Endothelial cell of umbilical vein (primary cell): ENCODE data around the gene XRRA1. TPM values are rescaled to one million over a fixed set of nuclear protein-coding genes. Genes with fewer than 3 reads are reported as not detected.

Source experiments
- BruUV-seq: library from RNA; stranded (reverse); fragments of 400-500 nt; replicated peaks from 2 replicates; lab custom pipeline; 2021; lab: Mats Ljungman, UMichigan
- CTCF ChIA-PET: fragments of 300-600, 350-600 bp; sonication (Branson Sonifier 250); formaldehyde crosslinking; loops from one replicate; lab custom pipeline; 2021; ENCODE audit warnings: antibody characterized with exemption, inconsistent platforms; lab: Charles Lee
- POLR2A ChIA-PET: fragments of 300-600, 350-600 bp; sonication (Branson Sonifier 250); formaldehyde crosslinking; loops from one replicate; lab custom pipeline; 2021; ENCODE audit warnings: antibody characterized with exemption, inconsistent platforms; lab: Charles Lee
- DNase-seq: peaks from one replicate; pipeline ENCODE4 v3.0.0-alpha.2; 2011; ENCODE audit warnings: low read depth, low spot score
- FAIRE-seq: peaks from 2 replicates; lab custom pipeline; 2011; peaks lifted over from hg19 to GRCh38; lab: Jason Lieb, UNC
- H2AFZ ChIP-seq: 2 replicates; pipeline ENCODE4 v1.6.0; 2012; ENCODE audit warnings: low read depth, low read length, control low read depth, inconsistent platforms
- H3K27ac ChIP-seq: 2 replicates; pipeline ENCODE4 v1.5.1; 2011; ENCODE audit warnings: low read depth, mild to moderate bottlenecking, control low read depth, low read length, moderate library complexity; ENCODE audit not compliant: insufficient read depth
- H3K27me3 ChIP-seq, 2 experiments: 2 replicates each; pipeline versions ENCODE4 v1.6.0 to v1.6.1; 2011; ENCODE audit warnings: low read length in 2 of 2, mixed read lengths in 1 of 2; ENCODE audit not compliant: control insufficient read depth in 2 of 2, insufficient read depth in 2 of 2
- H3K36me3 ChIP-seq, 2 experiments: 2 replicates in 1 of 2; 3 replicates in 1 of 2; pipeline ENCODE4 v1.5.1; 2011; ENCODE audit warnings: low read length in 2 of 2, mild to moderate bottlenecking in 1 of 2, moderate library complexity in 1 of 2; ENCODE audit not compliant: control insufficient read depth in 2 of 2, insufficient read depth in 2 of 2; ENCODE audit errors: extremely low read depth in 1 of 2
- H3K4me1 ChIP-seq: 3 replicates; pipeline ENCODE4 v1.5.1; 2011; ENCODE audit warnings: mild to moderate bottlenecking, low read length; ENCODE audit not compliant: control insufficient read depth, insufficient read depth; ENCODE audit errors: extremely low read depth
- H3K4me2 ChIP-seq: 2 replicates; pipeline ENCODE4 v1.6.1; 2011; ENCODE audit warnings: low read length, control low read depth, mixed read lengths; ENCODE audit not compliant: insufficient read depth
- H3K4me3 ChIP-seq, 3 experiments: fragments of 200-600 bp in 1 of 3; sonication (generic), shearing (Covaris generic) in 1 of 3; replicated peaks in 1 of 3; 2 replicates each; pipeline ENCODE4 v1.5.1; 2011 to 2016; ENCODE audit warnings: control low read depth in 3 of 3, low read length in 3 of 3, mild to moderate bottlenecking in 2 of 3, inconsistent platforms in 1 of 3, low read depth in 1 of 3, moderate library complexity in 1 of 3; ENCODE audit not compliant: insufficient read depth in 1 of 3
- H3K79me2 ChIP-seq: 2 replicates; pipeline ENCODE4 v1.6.0; 2012; ENCODE audit warnings: low read length, inconsistent platforms; ENCODE audit not compliant: control insufficient read depth, insufficient read depth
- H3K9ac ChIP-seq: replicated peaks from 2 replicates; pipeline ENCODE3; 2011; ENCODE audit warnings: low read length, control low read depth; ENCODE audit not compliant: insufficient read depth; ENCODE audit errors: extremely low read depth
- H3K9me1 ChIP-seq: replicated peaks from 3 replicates; pipeline ENCODE4 v1.6.0; 2011; ENCODE audit warnings: mild to moderate bottlenecking, low read length; ENCODE audit not compliant: control insufficient read depth, insufficient read depth; ENCODE audit errors: extremely low read depth
- H3K9me3 ChIP-seq: replicated peaks from 2 replicates; pipeline ENCODE4 v1.5.1; 2012; ENCODE audit warnings: low read length, inconsistent platforms; ENCODE audit not compliant: control insufficient read depth, insufficient read depth
- H4K20me1 ChIP-seq: replicated peaks from 2 replicates; pipeline ENCODE3; 2011; ENCODE audit warnings: mild to moderate bottlenecking, low read length; ENCODE audit not compliant: control insufficient read depth, insufficient read depth; ENCODE audit errors: extremely low read depth
- CTCF ChIP-seq, 2 donors: IDR thresholded peaks; 1 replicate in 1 of 2; 2 replicates in 1 of 2; pipeline ENCODE4 v1.5.1; 2011; ENCODE audit warnings: low read length in 2 of 2, mild to moderate bottlenecking in 2 of 2, moderate library complexity in 2 of 2, control low read depth in 1 of 2, inconsistent platforms in 1 of 2, low read depth in 1 of 2; ENCODE audit not compliant: insufficient read depth in 1 of 2; ENCODE audit errors: extremely low read depth in 1 of 2
- EZH2 ChIP-seq: IDR thresholded peaks from 2 replicates; pipeline ENCODE4 v1.6.1; 2012; ENCODE audit warnings: borderline replicate concordance, low read depth, mild to moderate bottlenecking, moderate library complexity, low read length, inconsistent platforms; ENCODE audit not compliant: severe bottlenecking
- FOS ChIP-seq: IDR thresholded peaks from 2 replicates; pipeline ENCODE4 v1.6.1; 2011; ENCODE audit warnings: mild to moderate bottlenecking, low read length, moderate library complexity, borderline replicate concordance; ENCODE audit not compliant: insufficient read depth
- GATA2 ChIP-seq: IDR thresholded peaks from 2 replicates; pipeline ENCODE4 v1.7.0; 2011; ENCODE audit warnings: low read depth, mild to moderate bottlenecking, moderate library complexity, mixed read lengths, low read length; ENCODE audit not compliant: insufficient read length, insufficient read depth
- JUN ChIP-seq: IDR thresholded peaks from 2 replicates; pipeline ENCODE4 v1.6.1; 2011; ENCODE audit warnings: borderline replicate concordance, low read depth; ENCODE audit not compliant: insufficient read length, insufficient read depth
- MAX ChIP-seq: IDR thresholded peaks from 2 replicates; pipeline ENCODE4 v1.6.1; 2011; ENCODE audit not compliant: insufficient read depth, insufficient read length
- MYC ChIP-seq: IDR thresholded peaks from one replicate; pipeline ENCODE4 v1.6.1; 2011; ENCODE audit warnings: mild to moderate bottlenecking, low read depth, low read length
- POLR2A ChIP-seq: IDR thresholded peaks from 2 replicates; pipeline ENCODE4 v1.6.1; 2012; ENCODE audit warnings: low read depth, mild to moderate bottlenecking, control low read depth, low read length
- POLR2AphosphoS5 ChIP-seq: IDR thresholded peaks from 2 replicates; pipeline ENCODE4 v1.6.1; 2012; ENCODE audit warnings: low read depth, mild to moderate bottlenecking, control low read depth, low read length, moderate library complexity; ENCODE audit not compliant: insufficient read depth
- dilution Hi-C: fragments of 300-500 bp; cut with MboI; formaldehyde crosslinking; loops from one replicate; pipeline ENCODE4 v1.15.0; 2019; ENCODE audit warnings: low sequenced_read_pairs; ENCODE audit not compliant: extremely low pct_ligation_motif_present
- intact Hi-C: fragments of 100-400 bp; cut with micrococcal nuclease; formaldehyde crosslinking; loops from one replicate; pipeline ENCODE4 v1.10.0; 2022
- polyA plus RNA-seq, 4 experiments: library from polyadenylated mRNA; depleted of rRNA in 3 of 4; stranded (reverse) in 3 of 4; unstranded in 1 of 4; fragments of >200 nt; gene quantifications; 2 replicates each; pipeline versions ENCODE4 v1.2.1 to v1.2.3, GENCODE V29; 2011 to 2012; ENCODE audit warnings: missing spikeins in 1 of 4
- total RNA-seq: library from RNA; stranded (reverse); gene quantifications from 2 replicates; pipeline ENCODE4 v1.2.3, GENCODE V29; 2021

XRRA1 gene
- total and polyA plus RNA-seq, 2 donors (not counting 3 experiments of a cell fraction or from before 2014, with no cell fraction given), result 8.6 to 11.2 TPM

GRCh38 chr11:74837191-74837590 is 111.7 kb downstream of the XRRA1 start:
- BruUV-seq, result TSS peak; percentile 3
- dilution Hi-C loops (no loop called here), intact Hi-C loops (no loop called here)
- Histone ChIP-seq H3K9me3 (no peaks in the 10 kb centered on the region), H4K20me1 (no peaks in the 10 kb centered on the region), H3K79me2 (no peaks in the 10 kb centered on the region), H3K9me1 (no peaks in the 10 kb centered on the region), H2AFZ (no peak overlapping the region), H3K36me3 (peaks cover 7 to 13% of the 10 kb centered on the region in 2 experiments), H3K4me1 (peaks cover 23% of the 10 kb centered on the region), H3K4me3 (no peak overlapping the region), H3K4me2 (no peak overlapping the region), H3K9ac (no peak overlapping the region), H3K27ac (no peak overlapping the region), H3K27me3 (no peaks in the 10 kb centered on the region)
- ChIA-PET POLR2A (no interaction called here), CTCF (interaction anchor here (1.5 kb wide), 1 partner anchor 93 kb away, joined by 3 read pairs; no protein-coding TSS in a partner anchor)
- FAIRE-seq, result no peak
- TF ChIP-seq FOS, result no peak
- TF ChIP-seq GATA2, result no peak
- no peak for TF ChIP-seq CTCF (IDR thresholded peaks at IDR 0.05; ENCODE audit: extremely low read depth in 1 of 2, insufficient read depth in 1 of 2, low read depth in 1 of 2, low read length in 2 of 2)
- TF ChIP-seq POLR2AphosphoS5, result no peak
- TF ChIP-seq EZH2, result no peak
- TF ChIP-seq MYC, result no peak
- TF ChIP-seq MAX, result no peak
- TF ChIP-seq JUN, result no peak
- TF ChIP-seq POLR2A, result no peak
- DNase-seq, result no peak
